Measurements from ENCODE around the gene CYP4F2.
A peak's percentile ranks its signal among the peaks of the same experiment; 100 is the strongest.
"Not testable (repeated sequence)": the region's sequence is repeated elsewhere in the genome, so short reads cannot be mapped to it uniquely, and the experiment has no call there.

Gene CYP4F2

DNA sequence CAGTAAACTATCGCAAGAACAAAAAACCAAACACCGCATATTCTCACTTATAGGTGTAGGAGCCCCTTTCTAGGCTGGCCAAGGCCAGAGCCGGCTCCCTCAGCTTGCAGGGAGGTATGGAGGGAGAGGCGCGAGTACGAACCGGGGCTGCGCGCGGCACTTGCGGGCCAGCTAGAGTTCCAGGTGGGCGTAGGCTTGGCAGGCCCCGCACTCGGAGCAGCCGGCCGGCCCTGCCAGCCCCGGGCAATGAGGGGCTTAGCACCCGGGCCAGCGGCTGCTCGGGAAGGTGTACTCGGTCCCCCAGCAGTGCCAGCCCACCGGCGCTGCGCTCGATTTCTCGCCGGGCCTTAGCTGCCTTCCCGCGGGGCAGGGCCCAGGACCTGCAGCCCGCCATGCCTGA lies 1.7 kb upstream of the CYP4F2 start:
- not testable (repeated sequence) for DNase-seq

- no peak for DNase-seq
Observed at GRCh38 chr19:15897026-15897737, 692 bp downstream of the CYP4F2 start.

DNA sequence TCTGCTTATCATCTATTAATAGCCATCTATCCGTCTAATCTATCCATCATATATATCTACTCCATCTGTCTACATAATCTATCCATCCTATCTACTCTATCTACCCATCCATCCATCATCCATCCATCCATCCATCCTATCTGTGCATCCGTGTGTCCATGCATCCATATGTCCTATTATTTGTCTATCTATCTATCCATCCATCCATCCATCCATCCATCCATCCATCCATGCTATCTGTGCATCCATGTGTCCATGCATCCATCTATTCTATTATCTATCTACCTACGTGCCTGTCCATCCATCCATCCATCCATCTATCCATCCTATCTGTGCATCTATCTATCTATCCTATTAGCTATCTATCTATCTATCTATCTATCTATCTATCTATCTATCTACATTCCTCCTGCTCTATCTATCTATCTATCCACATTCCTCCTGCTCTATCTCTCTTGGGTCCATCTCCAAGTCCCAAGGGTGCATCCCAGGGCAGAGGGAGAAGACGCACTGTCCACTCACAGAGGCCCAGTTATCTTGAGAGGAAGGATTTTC lies 1.9 kb downstream of the CYP4F2 start:
- DNase-seq = no peak

GRCh38 chr19:15894359-15894758 lies 3.5 kb downstream of the CYP4F2 start:
- no peak for DNase-seq

DNA sequence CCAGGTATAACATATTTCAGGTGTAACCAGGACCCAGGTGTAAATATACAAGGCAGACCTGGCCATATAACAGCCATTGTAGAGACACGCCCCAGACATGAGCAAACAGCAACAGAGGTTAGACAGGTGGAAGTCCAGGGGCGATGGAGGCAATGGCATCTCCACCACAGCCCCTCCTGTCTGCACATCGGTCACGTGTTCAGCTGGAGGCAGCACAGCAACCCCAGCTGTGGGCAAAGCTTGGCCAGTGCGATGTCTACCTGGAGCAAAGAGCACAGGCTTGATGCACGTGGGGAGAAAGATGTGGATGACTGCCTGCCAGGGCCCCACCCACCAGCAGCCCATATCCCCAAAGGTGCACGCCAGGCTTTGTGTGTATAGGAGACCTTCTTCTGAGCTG lies 4.4 kb downstream of the CYP4F2 start:
- DNase-seq = no peak

- DNase-seq = no peak
Observed at GRCh38 chr19:15892012-15892411, 5.9 kb downstream of the CYP4F2 start.

DNA sequence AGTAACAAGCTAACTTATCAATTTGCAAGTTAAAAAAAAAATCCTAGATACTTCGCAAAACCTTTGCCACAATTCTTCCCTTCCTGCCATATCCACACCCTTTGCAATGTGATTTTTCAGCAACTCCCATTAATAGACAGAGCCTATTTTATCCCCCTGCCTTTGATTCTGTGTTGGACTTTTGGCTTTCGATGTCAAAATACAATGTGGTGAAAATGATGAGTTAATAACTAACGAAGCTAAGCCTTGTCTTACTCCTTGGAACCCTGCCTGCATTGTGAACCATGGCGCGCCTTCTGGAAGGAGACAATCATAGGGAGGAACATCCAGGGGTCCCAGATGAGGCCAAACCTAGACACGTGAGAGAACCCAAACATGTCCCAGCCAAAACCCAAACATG lies 6.4 kb downstream of the CYP4F2 start:
- DNase-seq = no peak

- not testable (repeated sequence) for DNase-seq
Observed at GRCh38 chr19:15889339-15889738, 8.5 kb downstream of the CYP4F2 start.

- no peak for DNase-seq
Observed at GRCh38 chr19:15885919-15886318, 12.0 kb downstream of the CYP4F2 start.

GRCh38 chr19:15885167-15885566 lies 12.7 kb downstream of the CYP4F2 start:
- DNase-seq = no peak

- not testable (repeated sequence) for DNase-seq
Observed at GRCh38 chr19:15883329-15883728, 14.5 kb downstream of the CYP4F2 start.

- no peak for DNase-seq
Observed at GRCh38 chr19:15874821-15875474, 22.9 kb downstream of the CYP4F2 start.

- DNase-seq = not testable (repeated sequence)
Observed at GRCh38 chr19:15873771-15874170, 24.1 kb downstream of the CYP4F2 start.

GRCh38 chr19:15871570-15871969 lies 26.3 kb downstream of the CYP4F2 start:
- DNase-seq = peak in 1 of 2 experiments; percentile 9

DNA sequence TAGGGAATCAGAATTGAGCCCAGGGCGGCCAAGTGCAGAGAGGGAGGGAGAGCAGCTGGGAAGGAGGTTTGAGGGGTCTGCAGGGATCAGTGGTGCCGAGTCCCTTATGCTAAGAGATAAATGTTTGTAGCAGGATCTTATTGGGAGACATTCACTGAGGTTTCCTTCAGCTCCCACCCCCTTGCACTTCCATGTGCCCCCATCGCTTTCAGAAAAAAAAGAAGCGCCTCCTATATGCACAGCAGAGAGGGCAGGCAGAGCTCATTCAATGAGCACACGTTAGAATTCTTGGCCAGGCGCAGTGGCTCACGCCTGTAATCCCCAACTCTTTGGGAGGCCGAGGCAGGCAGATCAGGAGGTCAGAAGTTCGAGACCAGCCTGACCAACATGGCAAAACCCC lies 28.0 kb downstream of the CYP4F2 start:
- DNase-seq = no peak

DNA sequence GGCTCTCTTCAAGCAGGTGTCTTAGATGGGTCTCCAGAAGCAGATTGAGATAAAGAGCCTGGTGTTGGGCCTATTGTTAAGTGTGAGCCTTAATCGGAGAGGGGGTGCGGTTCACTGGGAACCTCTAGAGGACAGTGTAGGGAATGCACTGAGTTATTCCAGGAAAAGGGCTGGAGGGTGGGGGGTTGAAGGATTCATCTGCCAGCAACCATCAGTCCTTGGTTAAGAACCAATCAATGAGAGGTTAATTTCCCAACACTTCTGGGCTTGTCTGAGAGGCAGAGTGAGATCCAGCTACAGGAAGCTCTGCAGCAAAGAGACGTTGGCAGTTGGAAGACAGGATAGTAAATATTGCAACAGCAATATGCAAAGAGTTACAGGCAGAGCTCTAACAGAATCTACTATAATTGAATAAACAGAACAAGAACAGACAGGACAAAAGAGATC lies 28.7 kb downstream of the CYP4F2 start:
- DNase-seq = peak in 1 of 2 experiments; percentile 2

DNA sequence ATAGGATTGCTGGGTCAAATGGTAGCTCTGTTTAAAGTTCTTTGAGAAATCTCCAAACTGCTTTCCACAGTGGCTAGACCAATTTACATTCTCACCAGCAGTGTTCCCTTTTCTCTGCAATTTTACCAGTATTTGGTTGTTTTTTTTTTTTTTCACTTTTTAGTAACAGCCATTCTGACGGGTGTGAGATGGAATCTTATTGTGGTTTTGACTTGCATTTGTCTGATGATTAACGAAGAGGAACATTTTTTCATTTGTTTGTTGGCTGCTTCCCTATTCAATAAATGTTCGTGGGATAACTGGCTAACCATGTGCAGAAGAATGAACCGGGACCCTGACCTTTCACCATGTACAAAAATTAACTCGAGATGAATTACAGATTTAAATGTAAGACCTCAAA lies 31.2 kb downstream of the CYP4F2 start:
- DNase-seq = no peak

DNA sequence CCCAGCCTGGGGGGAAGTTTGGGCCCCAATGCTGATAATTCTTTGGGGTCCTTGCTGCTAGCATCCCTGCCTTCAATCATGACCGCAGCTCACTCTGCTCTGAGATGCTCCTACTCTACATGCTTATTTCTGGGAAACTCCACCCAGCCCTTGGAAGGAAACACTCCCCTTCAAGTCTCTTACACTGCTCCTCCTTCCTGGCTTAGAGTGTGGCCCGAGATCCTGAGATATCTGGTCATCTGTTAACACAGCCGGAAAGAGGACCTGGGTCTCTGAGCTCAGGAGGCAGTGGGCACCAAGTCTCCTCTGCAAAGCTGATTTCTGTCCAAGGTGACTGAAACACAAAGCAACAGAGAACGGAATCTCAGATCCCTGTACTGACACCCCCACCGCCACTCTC lies 33.0 kb downstream of the CYP4F2 start:
- DNase-seq = no peak

DNA sequence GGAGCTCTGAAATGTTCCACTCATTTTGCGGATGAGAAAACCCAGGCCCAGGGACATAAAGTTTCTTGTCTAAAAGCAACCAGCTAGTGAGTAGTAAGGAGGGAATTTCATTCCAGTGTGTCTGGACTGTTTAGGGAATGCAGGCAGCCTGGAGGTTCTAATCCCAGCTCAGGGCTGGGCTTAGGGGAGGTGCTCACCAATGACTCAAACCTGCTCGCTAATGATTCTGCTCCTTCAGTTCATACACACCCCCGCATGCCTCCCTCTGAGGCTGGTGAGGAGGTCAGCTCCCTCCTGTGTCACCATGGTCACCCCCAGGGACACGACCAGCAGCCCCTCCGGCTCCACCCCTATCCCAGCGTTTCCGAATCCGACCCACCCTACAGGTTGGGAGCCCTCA lies 34.6 kb downstream of the CYP4F2 start:
- DNase-seq = no peak

DNA sequence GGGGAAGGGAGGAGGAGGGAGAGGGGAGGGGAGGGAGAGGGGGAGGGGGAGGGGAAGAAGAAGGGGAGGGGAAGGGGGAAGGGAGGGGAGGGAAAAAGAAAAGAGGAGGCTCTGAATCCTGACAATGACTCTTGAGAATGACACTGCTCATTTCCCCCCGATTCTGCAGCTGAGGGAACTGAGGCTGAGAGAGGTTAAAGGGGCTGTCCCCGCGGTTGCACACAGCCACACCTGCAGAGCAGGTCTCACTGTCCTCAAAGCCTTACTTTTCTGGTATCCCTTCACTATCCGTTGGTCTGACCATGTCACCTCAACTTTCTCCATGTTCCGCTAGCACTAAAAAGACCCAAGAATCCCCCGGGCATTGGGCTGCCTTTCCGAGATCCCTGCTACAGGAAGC lies 35.4 kb downstream of the CYP4F2 start:
- no peak for DNase-seq

- no peak for DNase-seq
Observed at GRCh38 chr19:15860522-15860921, 37.4 kb downstream of the CYP4F2 start.

- DNase-seq = no peak
Observed at GRCh38 chr19:15859187-15859586, 38.7 kb downstream of the CYP4F2 start.

DNA sequence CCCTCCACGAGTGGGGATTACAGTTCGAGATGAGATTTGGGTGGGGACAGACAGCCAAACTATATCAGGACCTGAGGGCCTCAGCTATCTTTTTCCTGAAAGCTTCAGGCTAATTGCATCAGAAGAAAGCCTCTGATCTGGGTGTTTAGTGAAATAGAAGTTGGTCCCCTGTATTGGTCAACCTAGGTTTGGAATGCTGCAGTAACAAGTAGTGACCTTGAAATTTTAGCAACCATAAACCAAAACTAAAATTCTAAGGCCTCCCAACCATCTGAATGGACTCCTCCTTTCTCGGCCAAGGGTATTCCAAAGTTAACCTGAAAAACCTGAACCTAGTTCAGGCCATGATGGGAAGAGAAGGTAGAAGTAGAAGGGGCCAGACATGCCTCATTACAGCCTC lies 47.5 kb downstream of the CYP4F2 start:
- DNase-seq = no peak

DNA sequence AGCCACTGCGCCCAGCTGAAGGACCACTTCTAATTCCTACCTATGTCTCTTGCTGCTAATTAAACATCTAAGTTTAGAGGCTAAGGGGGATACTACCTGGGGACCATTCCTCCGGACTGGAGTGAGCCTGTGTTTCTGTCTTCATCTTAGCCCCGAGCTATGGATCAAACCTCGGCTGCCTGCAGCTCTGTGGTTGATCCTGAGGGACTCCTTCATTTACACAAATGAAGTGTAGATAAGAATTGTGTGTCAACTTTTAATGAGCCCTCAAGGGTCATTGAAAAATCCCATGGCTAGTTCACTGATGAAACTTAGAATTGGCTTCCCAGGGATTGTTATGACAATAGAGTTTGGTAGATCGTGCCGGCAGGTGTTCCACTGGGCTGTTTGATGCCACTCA lies 51.0 kb downstream of the CYP4F2 start:
- no peak for DNase-seq

DNA sequence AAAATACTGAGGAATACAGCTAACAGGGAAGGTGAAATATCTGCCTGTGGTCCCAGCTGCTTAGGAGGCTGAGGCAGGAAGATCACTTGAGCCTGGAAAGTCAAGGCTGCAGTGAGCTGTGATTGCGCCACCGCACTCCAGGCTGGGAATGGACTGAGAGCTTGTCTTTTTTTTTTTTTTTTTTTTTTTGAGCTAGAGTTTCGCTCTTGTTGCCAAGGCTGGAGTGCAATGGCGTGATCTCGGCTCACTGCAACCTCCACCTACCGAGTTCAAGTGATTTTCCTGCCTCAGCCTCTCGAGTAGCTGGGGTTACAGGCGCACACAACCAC lies 54.0 kb downstream of the CYP4F2 start:
- not testable (repeated sequence) for DNase-seq
